Measurements from ENCODE around the gene UBE2H.

Gene UBE2H

GRCh38 chr7:129872054-129872453 is 80.7 kb downstream of the UBE2H start:
- Histone ChIP-seq H4K20me1 (ENCODE audit: insufficient read depth, low read length, poor library complexity, severe bottlenecking) (no peaks in the 10 kb centered on the region), H3F3A (ENCODE audit: low read depth) (no peaks in the 10 kb centered on the region), H3K9ac (ENCODE audit: low read depth, low read length, poor library complexity, severe bottlenecking) (no peak overlapping the region), H3K79me2 (ENCODE audit: insufficient read depth, low read length) (no peaks in the 10 kb centered on the region), H3K36me3 (ENCODE audit: insufficient read depth, low read length) (peaks cover 3% of the 10 kb centered on the region; the same call in 1 of the 2 replicates), H3K27me3 (ENCODE audit: insufficient read depth, low read length, poor library complexity, severe bottlenecking) (no peaks in the 10 kb centered on the region), H3K9me2 (replicated peaks; ENCODE audit: low read depth, low read length) (no peaks in the 10 kb centered on the region), H2AFZ (ENCODE audit: low read length) (no peak overlapping the region), H3K4me3 (ENCODE audit: low read length, poor library complexity, severe bottlenecking) (no peak overlapping the region), H3K4me2 (ENCODE audit: low read depth, low read length, poor library complexity, severe bottlenecking) (no peak overlapping the region), H3K4me1 (ENCODE audit: insufficient read depth, low read length, poor library complexity, severe bottlenecking) (no peaks in the 10 kb centered on the region), H3K9me3 (ENCODE audit: insufficient read depth, low read depth, low read length) (no peaks in the 10 kb centered on the region)
- TF ChIP-seq CTCF (conservative IDR thresholded peaks at IDR 0.05; ENCODE audit: low read length) (no peak), EZH2phosphoT487 (IDR thresholded peaks at IDR 0.05; ENCODE audit: borderline replicate concordance) (no peak)

- no peak overlapping the region for H3K9ac ChIP-seq (ENCODE audit: low read depth, low read length, poor library complexity, severe bottlenecking)
- no peaks in the 10 kb centered on the region for H3K9me3 ChIP-seq (ENCODE audit: insufficient read depth, low read depth, low read length)
- H3F3A ChIP-seq (ENCODE audit: low read depth): no peaks in the 10 kb centered on the region
- no peaks in the 10 kb centered on the region for H3K79me2 ChIP-seq (ENCODE audit: insufficient read depth, low read length)
- H3K4me2 ChIP-seq (ENCODE audit: low read depth, low read length, poor library complexity, severe bottlenecking): no peak overlapping the region
- TF ChIP-seq EZH2phosphoT487 (IDR thresholded peaks at IDR 0.05; ENCODE audit: borderline replicate concordance): no peak
- TF ChIP-seq CTCF (conservative IDR thresholded peaks at IDR 0.05; ENCODE audit: low read length): no peak
- no peaks in the 10 kb centered on the region for H3K4me1 ChIP-seq (ENCODE audit: insufficient read depth, low read length, poor library complexity, severe bottlenecking)
- no peak overlapping the region for H2AFZ ChIP-seq (ENCODE audit: low read length)
- no peaks in the 10 kb centered on the region for H3K9me2 ChIP-seq (replicated peaks; ENCODE audit: low read depth, low read length)
- H4K20me1 ChIP-seq (ENCODE audit: insufficient read depth, low read length, poor library complexity, severe bottlenecking): no peaks in the 10 kb centered on the region
- H3K36me3 ChIP-seq (ENCODE audit: insufficient read depth, low read length): peaks cover 2% of the 10 kb centered on the region; the same call in 1 of the 2 replicates
- no peaks in the 10 kb centered on the region for H3K27me3 ChIP-seq (ENCODE audit: insufficient read depth, low read length, poor library complexity, severe bottlenecking)
- no peak overlapping the region for H3K4me3 ChIP-seq (ENCODE audit: low read length, poor library complexity, severe bottlenecking)
Measured at GRCh38 chr7:129870668-129871067, 82.1 kb downstream of the UBE2H start.

- H3K9me3 ChIP-seq (ENCODE audit: insufficient read depth, low read depth, low read length): no peaks in the 10 kb centered on the region
- no peaks in the 10 kb centered on the region for H3K36me3 ChIP-seq (ENCODE audit: insufficient read depth, low read length)
- H3K4me1 ChIP-seq (ENCODE audit: insufficient read depth, low read length, poor library complexity, severe bottlenecking): peaks cover 11% of the 10 kb centered on the region
- H3K4me3 ChIP-seq (ENCODE audit: low read length, poor library complexity, severe bottlenecking): no peak overlapping the region
- H3K9ac ChIP-seq (ENCODE audit: low read depth, low read length, poor library complexity, severe bottlenecking): no peak overlapping the region
- no peaks in the 10 kb centered on the region for H3F3A ChIP-seq (ENCODE audit: low read depth)
- no peaks in the 10 kb centered on the region for H3K79me2 ChIP-seq (ENCODE audit: insufficient read depth, low read length)
- no peak overlapping the region for H3K4me2 ChIP-seq (ENCODE audit: low read depth, low read length, poor library complexity, severe bottlenecking)
- H4K20me1 ChIP-seq (ENCODE audit: insufficient read depth, low read length, poor library complexity, severe bottlenecking): no peaks in the 10 kb centered on the region
- no peaks in the 10 kb centered on the region for H3K9me2 ChIP-seq (replicated peaks; ENCODE audit: low read depth, low read length)
- no peak for TF ChIP-seq EZH2phosphoT487 (IDR thresholded peaks at IDR 0.05; ENCODE audit: borderline replicate concordance)
- TF ChIP-seq CTCF (conservative IDR thresholded peaks at IDR 0.05; ENCODE audit: low read length): no peak
- no peak overlapping the region for H2AFZ ChIP-seq (ENCODE audit: low read length)
- H3K27me3 ChIP-seq (ENCODE audit: insufficient read depth, low read length, poor library complexity, severe bottlenecking): no peaks in the 10 kb centered on the region
Measured at GRCh38 chr7:129866251-129866650, 86.5 kb downstream of the UBE2H start.

Data from Loucy (cell line).